Body of pancreas (tissue), 4 donors: ENCODE measurements around the gene PAX8. TPM values are rescaled to one million over a fixed set of nuclear protein-coding genes. Genes with fewer than 3 reads are reported as not detected.

Experiments
- ATAC-seq: fragments of 150-250 bp; one replicate; pipeline ENCODE4 v1.9.1; 2016
- DNase-seq, 4 donors: peaks; one replicate each; pipeline ENCODE4 v3.0.0-alpha.2; 2019
- H3K27ac ChIP-seq, 4 donors: fragments of 200-600 bp; sonication (generic); 1 replicate in 3 of 4; 2 replicates in 1 of 4; pipeline versions ENCODE4 v1.5.1 to v1.6.1; 2016 to 2019; ENCODE audit warnings: mild to moderate bottlenecking in 1 of 4, mixed read lengths in 1 of 4, moderate library complexity in 1 of 4
- H3K27me3 ChIP-seq, 2 donors: fragments of 200-600 bp; sonication (generic); one replicate each; pipeline ENCODE4 v1.6.0; 2016; ENCODE audit warnings: mild to moderate bottlenecking in 1 of 2
- H3K36me3 ChIP-seq, 2 donors: fragments of 200-600 bp; sonication (generic); replicated peaks in 1 of 2; 2 replicates each; pipeline ENCODE4 v1.5.1; 2016; ENCODE audit warnings: low read depth in 2 of 2; ENCODE audit not compliant: insufficient read depth in 1 of 2
- H3K4me1 ChIP-seq: fragments of 200-600 bp; sonication (generic); one replicate; pipeline ENCODE4 v1.6.0; 2016
- H3K4me3 ChIP-seq, 2 donors: fragments of 200-600 bp; sonication (generic); 1 replicate in 1 of 2; 2 replicates in 1 of 2; pipeline ENCODE4 v1.5.1; 2016 to 2019
- H3K9me3 ChIP-seq, 3 donors: fragments of 200-600 bp; sonication (generic); 1 replicate in 2 of 3; 2 replicates in 1 of 3; pipeline ENCODE4 v1.5.1; 2016
- POLR2A ChIP-seq, 3 donors: fragments of 450-650 bp; IDR thresholded peaks; one replicate each; pipeline ENCODE4 v1.6.1; 2016; ENCODE audit warnings: antibody characterized with exemption in 3 of 3, mild to moderate bottlenecking in 2 of 3
- WGBS, 2 donors: methylation state at CpG; one replicate each; pipeline ENCODE4 v1.1.5; 2017; 5-methylcytosine and 5-hydroxymethylcytosine counted together
- intact Hi-C: fragments of 100-400 bp; cut with DNase I; formaldehyde crosslinking; loops from one replicate; pipeline ENCODE4 v1.15.1; 2023
- total RNA-seq, 2 donors: library from RNA; depleted of rRNA; stranded (reverse); fragments of >200 nt; gene quantifications; one replicate each; pipeline ENCODE4 v1.1.0, GENCODE V29; 2016
- TF ChIP-seq, protein P1 (sequence below), 7 experiments: fragments of 450-650 bp in 4 of 7; fragments of 200-600 bp in 3 of 7; sonication (generic) in 3 of 7; IDR thresholded peaks; one replicate each; pipeline ENCODE4 v1.5.1; 2016 to 2019; ENCODE audit warnings: antibody characterized with exemption in 7 of 7

The PAX8 gene
- total RNA-seq, 2 donors from 2014 or later: 0.52 to 2.3 TPM

DNA sequence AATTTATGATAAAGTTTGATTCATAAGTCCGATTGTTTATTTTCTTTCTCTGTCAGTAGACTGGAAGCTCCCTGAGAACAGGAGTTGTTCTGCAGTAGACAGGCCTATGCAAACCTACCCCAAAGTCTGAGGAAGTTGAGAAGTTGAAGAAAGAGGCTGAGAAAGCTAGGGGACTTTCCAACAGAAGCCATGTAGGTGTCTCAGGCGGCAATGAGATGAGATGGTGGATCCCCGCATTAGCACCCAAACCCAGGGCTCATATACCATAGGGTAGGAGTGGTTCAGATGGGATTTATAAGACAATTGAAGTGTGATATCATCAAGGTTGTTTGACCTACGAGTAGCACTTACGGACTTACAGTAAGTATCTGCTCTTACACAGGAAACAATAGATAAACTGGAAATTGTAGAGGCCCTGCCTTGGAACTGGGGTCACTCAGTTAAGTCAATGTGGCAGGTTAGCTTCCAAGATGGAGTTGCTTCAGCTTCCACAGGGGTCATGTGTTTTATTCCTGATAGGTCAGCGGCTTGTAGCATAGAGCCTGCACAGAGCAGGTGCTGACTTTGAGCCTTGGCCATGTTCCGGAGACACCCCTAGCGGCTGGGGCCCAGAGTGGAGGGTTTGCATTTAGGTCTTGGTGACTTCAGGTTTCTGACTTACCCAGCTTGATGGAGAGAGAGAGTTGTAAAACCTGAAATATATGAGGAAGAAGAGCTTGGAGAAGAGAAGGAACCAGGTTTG is 107.2 kb downstream of the PAX8 start:
- DNase-seq (no peak), ATAC-seq (no peak)
- 94% methylated on average over 8 of the region's 8 CpGs for WGBS, 2 donors
- Histone ChIP-seq H3K9me3 (no peaks in the 10 kb centered on the region), H3K27ac (no peak overlapping the region), H3K4me1 (peaks cover 26% of the 10 kb centered on the region), H3K27me3 (no peaks in the 10 kb centered on the region), H3K4me3 (no peak overlapping the region), H3K36me3 (no peaks in the 10 kb centered on the region)
- intact Hi-C loops: no loop called here
- TF ChIP-seq POLR2A (IDR thresholded peaks at IDR 0.05): no peak
- TF ChIP-seq, protein P1, sequence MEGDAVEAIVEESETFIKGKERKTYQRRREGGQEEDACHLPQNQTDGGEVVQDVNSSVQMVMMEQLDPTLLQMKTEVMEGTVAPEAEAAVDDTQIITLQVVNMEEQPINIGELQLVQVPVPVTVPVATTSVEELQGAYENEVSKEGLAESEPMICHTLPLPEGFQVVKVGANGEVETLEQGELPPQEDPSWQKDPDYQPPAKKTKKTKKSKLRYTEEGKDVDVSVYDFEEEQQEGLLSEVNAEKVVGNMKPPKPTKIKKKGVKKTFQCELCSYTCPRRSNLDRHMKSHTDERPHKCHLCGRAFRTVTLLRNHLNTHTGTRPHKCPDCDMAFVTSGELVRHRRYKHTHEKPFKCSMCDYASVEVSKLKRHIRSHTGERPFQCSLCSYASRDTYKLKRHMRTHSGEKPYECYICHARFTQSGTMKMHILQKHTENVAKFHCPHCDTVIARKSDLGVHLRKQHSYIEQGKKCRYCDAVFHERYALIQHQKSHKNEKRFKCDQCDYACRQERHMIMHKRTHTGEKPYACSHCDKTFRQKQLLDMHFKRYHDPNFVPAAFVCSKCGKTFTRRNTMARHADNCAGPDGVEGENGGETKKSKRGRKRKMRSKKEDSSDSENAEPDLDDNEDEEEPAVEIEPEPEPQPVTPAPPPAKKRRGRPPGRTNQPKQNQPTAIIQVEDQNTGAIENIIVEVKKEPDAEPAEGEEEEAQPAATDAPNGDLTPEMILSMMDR (IDR thresholded peaks at IDR 0.05): no peak

GRCh38 chr2:113169586-113169985 is 109.1 kb downstream of the PAX8 start:
- Histone ChIP-seq H3K27me3 (no peaks in the 10 kb centered on the region), H3K9me3 (no peaks in the 10 kb centered on the region), H3K27ac (no peak overlapping the region), H3K4me3 (no peak overlapping the region), H3K4me1 (peaks cover 44% of the 10 kb centered on the region), H3K36me3 (no peaks in the 10 kb centered on the region)
- intact Hi-C loops: no loop called here
- ATAC-seq (no peak), DNase-seq (no peak)
- WGBS, 2 donors: 95 to 98% methylated on average over 3 of the region's 3 CpGs
- TF ChIP-seq, protein P1 (IDR thresholded peaks at IDR 0.05): no peak
- no peak for TF ChIP-seq POLR2A (IDR thresholded peaks at IDR 0.05)

DNA sequence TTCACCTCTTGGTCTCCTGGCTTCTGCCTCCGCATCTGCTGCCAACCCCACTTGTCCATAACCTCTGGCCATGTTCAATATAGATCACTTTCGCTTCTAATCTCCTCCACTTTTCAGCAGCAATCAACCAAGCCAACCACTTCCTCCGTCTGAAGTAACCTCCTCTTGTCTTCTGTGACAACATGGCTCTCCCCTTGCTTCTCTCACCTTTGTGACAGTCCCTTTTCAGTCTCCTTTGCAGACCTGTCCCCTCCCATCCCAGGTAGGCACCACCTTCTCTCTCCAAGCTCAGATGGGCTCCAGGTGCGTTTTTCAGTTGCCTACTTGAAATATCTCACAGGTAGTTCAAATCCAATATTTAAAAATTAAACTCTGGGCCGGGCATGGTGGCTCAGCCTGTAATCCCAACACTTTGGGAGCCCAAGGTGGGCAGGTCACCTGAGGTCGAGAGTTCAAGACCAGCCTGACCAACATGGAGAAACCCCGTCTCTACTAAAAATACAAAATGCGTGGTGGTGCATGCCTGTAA is 109.7 kb downstream of the PAX8 start:
- DNase-seq (peak in 2 of 4 donors; percentile 6 to 7), ATAC-seq (no peak)
- intact Hi-C loops: no loop called here
- Histone ChIP-seq H3K9me3 (no peaks in the 10 kb centered on the region), H3K4me1 (peaks cover 44% of the 10 kb centered on the region), H3K36me3 (no peaks in the 10 kb centered on the region), H3K27ac (peak overlapping the region in 2 of 4 donors; percentile 80 to 91), H3K4me3 (no peak overlapping the region), H3K27me3 (no peaks in the 10 kb centered on the region)
- WGBS, 2 donors: 89 to 92% methylated on average over 8 of the region's 8 CpGs
- no peak for TF ChIP-seq POLR2A (IDR thresholded peaks at IDR 0.05)
- TF ChIP-seq, protein P1 (IDR thresholded peaks at IDR 0.05): no peak

DNA sequence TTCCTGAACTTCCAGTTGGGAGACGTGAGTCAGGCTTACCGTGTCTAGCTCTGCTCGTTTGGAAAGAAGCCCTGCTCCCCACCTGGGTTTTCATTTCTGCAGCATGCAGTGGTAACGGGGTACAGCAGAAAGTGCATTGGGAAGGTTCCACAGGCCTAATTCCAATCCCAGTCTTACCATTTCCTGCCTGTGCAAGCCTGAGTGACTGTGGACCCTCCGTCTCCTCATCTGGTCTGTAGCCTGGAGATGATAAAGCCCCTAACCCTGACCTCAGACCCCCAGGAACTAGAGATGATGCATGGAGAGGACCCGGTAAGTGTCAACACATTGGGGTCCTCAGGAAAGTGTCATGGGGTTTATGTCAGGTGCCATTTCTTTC is 110.8 kb downstream of the PAX8 start:
- DNase-seq: no peak
- intact Hi-C loops: no loop called here
- no peaks in the 10 kb centered on the region for H3K9me3 ChIP-seq
- H3K27me3 ChIP-seq: no peaks in the 10 kb centered on the region
- peak overlapping the region; percentile 80 to 91 (median 88) for H3K27ac ChIP-seq
- no peaks in the 10 kb centered on the region for H3K36me3 ChIP-seq
- H3K4me3 ChIP-seq: no peak overlapping the region
- no peak for ATAC-seq
- WGBS, 2 donors: 62 to 69% methylated on average over 6 of the region's 6 CpGs
- TF ChIP-seq, protein P1 (IDR thresholded peaks at IDR 0.05): no peak
- no peak for TF ChIP-seq POLR2A (IDR thresholded peaks at IDR 0.05)
- H3K4me1 ChIP-seq: peaks cover 44% of the 10 kb centered on the region
